GM21786 (cell line): Measurements from ENCODE around the gene PROX1.

Source experiments
- ATAC-seq: cut with Tn5 transposase; IDR thresholded peaks from one replicate; pipeline ENCODE4 v1.9.1; 2021; ENCODE audit not compliant: unreplicated experiment

Gene PROX1

DNA sequence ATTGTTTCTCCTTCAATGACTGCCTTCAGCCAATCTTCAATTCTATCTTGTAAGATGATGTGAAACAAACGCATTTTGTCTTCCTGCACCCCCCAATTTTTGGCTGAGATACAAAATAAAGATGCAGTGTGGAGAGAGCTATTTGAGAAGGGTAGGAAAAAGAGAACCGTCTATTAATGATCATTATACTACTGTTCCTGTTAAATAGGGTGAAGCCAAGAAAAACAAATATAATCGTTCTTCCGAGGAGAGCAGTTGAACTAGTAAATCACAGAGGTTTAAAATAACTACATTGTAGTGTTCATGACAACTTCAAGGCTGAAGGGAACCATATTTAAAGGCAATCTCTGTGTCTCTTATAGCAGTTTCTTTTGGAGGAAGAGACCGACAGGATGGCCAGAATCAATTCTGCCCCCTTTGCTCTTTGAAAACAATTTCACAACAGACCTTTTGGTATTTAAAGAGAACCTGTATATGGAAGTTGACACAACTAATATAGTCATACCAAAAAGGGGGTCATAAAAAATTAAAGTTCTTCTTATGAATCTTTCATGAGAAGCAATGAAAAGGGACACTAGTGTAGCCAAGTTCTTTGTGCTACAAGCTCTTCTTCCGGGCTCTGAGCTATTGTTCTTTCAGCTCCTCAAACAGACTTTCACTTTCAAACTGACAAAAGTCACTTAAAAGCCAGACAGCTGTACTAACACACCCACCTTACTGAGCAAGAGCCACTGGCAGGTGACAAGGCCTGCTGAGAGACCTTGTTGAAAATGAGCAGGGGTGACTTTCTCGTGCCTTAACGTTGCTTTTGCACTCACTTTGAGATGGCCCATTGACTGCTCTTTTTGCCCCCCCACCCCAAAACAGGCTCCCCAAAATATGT is 30.9 kb downstream of the PROX1 start:
- peak; percentile 69 for ATAC-seq

DNA sequence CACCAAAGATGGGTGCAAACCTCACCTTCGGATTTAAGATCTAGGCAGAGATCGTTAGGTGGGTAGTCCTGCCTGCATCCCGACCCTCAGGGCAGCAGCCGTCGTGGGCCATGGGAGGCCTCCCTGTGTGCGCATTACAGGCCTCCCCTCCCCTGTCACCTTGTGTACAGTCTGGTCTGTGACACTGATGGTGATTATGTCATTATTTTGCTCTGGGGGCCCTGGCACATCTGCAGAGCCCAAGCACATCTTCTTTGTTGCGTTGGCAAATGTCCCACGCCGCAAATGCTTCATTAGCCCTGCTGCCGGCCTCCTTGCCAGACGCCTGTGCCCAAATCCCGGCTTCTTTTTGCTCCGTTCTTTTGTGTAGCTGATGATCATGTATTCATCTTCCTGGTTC is 31.7 kb downstream of the PROX1 start:
- ATAC-seq = no peak

DNA sequence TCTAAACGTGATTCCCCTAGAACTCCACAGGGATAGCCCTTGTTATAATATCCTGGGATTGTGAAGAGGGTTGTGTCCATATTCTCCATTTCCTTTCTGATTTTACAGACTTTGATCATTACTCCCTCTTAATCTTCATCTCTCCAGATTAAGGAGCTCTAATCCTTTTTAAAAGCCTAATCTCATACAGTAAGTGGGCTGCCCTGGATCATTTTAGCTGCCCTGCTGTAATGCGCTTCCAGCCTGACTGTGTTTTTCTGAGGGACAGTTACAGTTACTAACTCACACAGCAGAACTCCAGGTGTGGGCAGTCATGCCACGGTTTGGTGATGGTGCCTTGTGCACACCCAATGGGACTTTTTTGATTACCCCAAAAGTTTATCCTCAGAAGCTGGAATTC is 33.5 kb downstream of the PROX1 start:
- ATAC-seq = no peak

DNA sequence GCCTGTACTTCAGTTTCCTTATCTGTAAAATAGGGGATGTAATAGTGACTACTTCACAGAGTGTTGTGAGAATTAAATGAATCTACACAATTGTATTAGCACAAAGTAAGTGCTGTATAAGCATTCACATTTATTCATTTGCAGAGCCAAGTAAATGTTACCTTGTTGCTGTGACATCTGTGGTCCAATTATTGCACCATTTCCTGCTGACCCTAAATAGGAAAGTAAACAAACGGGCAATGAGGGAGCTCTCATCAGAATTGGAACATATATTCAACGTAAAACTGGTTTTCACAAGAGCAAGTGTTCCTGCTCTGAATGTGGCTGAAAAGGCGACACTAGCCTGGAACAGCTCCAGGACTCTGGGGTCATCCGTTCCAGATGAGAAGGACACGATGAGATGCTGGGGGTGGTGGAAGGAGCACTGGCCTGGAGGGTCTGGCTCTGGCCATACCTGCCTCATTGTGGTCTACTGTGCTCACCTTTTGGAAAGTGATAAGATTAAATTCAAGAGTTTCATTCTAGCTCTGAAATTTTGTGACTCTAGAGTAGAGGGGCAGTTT is 34.5 kb downstream of the PROX1 start:
- no peak for ATAC-seq

DNA sequence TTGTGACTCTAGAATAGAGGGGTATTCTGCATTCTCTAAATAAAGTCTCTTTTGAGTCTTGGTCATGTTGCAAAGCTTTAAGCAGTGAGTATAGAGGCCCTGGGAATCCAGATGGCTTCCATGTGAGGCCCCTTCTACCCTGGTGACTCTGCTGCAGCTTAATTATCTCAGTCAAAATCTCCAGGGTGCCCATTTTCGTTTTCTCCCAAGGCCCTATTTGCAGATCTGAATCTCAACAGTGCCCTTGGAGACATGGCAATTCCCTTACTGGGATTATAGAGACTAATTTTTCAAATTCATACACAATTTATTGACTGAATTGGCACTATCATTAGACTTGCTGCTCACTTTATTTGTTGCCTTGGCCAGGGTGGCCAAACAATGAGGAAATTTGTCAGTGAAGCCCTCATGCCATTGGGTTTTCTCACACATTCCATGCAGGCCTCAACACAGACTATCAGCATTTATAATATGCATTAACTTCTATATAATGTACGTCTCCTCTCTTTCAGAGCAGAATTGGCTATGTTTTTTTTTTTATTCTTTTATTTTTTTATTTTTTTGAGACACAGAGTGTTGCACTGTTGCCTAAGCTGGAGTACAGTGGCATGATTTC is 35.1 kb downstream of the PROX1 start:
- ATAC-seq = no peak

DNA sequence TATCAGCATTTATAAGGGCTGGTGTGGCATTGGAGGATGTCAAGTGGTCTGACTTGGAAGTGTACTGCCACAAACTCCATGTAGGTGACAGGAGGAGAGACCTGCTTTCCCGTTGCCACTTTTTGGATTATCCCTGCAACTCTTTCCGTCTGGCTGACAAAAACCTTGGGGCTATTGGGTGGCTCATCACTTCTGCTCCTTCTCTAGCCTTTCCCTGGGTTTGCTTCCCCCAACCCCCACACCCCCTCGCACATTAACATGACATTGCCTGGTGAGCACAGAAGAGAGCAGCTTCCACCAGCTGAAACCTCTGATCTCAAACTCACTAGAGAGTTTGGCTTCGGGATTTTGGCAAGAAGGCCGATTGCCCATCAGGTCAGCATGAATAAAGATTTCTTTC is 39.2 kb downstream of the PROX1 start:
- no peak for ATAC-seq

DNA sequence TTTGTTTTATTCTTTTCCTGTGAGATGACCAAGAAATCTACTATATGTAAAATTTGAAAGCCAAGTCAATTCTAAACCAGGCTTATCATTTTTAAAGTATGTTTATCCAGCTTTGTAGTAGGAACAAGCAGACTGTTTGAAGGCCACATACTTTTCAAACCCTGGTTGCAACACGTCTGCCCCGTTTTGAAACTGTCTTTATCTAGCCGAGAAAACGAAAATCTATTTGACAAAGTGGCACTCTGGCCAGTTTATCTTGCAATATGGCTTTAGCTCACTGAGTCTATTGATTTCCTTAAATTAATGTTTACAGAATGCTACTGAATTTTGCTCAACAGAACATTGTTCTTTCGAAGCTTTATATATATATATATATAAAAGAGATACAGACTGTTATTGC is 39.7 kb downstream of the PROX1 start:
- ATAC-seq = no peak

DNA sequence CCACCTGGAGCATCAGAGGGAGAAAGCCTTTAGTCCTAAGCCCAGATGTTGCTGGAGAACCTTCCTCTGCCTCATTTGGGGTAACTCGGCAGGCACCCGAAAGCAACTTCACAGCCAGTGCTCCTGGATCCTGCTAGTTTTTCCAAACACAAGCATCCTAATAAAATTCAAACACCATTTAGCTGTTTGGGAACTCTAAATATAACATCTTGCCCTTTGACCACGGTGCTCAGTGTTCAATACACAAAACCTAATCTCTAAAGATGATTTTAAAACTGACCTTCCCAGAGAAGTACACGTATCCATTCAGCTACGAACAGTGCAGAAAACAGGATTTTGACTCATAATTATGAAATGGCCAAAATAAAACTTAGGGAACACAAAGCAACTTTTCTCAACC is 40.3 kb downstream of the PROX1 start:
- ATAC-seq = no peak

DNA sequence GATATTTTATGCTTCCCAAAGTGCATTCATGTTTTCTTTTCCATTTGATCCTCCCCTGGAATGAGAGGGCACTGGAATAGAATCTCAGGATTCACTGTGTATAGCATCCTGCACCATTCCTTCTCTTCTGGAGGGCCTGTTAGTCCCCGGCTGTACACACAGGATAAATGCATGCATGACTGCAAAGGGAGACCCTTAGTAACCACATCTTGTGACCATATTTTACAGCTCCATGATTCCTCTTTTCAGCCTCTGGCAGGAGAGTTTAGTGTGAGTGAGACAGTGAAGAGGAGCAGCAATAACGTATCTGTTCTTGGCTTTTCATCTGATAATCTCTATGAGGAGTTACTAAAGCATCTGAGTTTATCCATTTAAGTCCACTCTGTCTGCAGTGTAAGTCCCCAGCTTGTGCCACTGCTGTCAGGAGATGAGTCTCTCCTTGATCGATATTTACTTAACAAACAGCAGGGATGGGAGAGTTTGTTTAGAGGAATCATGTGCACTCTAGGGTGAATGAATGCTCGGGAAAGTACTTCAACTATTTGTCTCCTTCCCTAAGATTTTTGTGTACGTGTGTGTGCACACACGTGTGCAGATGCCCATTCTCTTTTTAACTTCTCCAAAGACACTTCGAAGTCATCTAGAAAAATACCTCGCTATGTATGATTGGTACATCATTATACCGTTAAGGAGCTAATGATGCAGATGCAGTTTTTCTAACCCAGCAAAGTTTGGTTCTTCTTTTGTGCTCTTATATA is 41.1 kb downstream of the PROX1 start:
- ATAC-seq = no peak

DNA sequence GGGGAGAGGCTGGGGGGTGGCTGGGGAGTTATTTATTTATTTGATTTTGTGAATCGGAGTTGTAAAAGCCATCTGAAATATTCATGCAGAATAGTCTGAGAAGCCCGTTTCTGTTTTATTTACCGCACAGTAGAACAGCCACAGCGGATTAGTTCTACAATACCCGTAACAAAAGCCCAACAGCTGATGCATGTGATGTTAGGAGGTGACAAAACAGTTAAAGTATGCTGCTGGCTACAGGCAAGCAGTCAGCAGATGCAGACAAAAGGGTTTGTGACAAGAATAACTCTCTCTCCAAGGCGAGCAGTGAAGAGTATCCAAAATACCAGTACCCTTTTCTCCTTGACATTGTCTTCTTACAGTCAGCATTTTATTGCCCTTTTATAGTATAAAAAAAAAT is 42.0 kb downstream of the PROX1 start:
- no peak for ATAC-seq

DNA sequence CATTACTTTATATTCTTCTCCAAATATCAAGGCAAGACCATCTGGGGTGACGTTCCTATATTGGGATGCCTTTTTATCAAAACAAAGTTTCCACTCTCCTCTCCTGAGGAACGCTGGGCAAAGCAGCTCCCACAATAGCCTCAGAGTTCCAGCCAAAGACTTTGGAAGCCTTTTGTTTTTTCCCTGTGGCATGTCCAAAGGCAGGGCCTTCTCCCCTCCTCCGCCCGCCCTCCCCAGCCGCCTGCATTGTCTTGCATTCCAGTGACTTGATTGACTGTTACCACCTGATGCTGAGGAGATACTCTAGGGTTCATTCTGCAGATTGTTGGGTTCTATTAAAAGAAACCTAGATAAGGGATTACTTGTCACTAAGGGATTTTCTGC is 43.5 kb downstream of the PROX1 start:
- ATAC-seq = no peak

DNA sequence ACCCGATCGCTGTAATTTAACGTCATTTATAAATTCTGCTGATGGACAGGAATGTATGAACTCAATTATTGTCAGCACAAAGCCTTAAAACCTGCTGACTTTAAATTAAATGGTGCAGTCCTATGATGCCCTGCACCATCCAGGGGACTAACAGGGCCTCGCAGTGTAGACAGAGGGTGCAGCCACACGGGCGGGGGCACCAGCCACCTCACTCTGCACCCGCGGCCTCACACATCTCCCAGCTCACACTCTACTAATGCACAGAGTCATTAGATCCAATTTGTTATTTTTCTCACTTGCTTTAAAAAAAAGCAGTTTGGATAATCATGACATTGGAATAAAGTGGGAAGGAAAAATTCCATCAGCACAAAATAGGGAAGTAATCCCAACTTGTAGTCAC is 49.7 kb downstream of the PROX1 start:
- no peak for ATAC-seq

DNA sequence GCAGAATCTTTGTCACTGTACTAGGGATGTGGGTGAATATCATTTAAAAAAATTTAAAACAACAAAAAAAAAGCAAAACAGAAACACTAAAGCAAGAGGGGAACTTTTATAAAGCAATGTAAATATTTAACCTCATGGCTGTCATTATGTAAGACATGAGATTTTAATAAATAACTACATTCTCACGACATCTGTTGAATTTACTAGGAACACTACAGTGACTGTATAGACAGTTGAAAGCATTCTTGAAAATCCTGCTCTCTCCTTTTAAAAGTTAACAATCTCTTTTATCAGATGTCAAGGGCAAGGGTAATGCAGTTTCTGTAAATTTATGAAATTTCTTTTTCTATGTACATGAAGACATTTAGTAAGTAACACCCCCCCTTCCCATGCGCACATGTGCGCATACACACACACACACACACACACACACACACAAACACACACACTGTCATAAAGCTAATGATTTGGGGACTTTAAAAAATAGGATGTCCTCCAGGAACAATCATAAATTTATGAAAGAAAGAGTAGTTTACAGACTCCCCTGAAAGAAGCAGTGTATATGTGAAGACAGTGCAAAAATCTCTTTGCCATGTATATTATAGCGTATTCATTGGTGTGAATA is 51.7 kb downstream of the PROX1 start:
- ATAC-seq = no peak

DNA sequence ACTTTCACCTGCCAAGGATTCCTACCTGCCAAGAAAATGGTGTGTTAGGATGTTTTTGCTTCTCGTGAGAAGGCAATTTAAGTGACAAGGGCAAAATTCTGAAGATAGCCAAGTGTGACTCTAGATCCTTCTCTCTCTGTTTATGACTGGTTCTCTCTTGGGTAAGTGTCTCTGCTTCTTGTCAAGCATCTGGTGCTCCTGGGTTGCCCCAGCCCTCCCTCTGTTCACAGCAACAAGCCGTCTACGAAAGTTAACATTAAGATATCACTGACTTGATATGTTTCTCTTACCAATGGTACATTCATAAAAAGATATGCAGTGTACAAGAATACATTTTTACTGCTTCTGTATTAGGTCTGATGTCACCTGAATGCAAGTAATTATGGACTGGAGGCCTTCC is 55.4 kb downstream of the PROX1 start:
- ATAC-seq = no peak

DNA sequence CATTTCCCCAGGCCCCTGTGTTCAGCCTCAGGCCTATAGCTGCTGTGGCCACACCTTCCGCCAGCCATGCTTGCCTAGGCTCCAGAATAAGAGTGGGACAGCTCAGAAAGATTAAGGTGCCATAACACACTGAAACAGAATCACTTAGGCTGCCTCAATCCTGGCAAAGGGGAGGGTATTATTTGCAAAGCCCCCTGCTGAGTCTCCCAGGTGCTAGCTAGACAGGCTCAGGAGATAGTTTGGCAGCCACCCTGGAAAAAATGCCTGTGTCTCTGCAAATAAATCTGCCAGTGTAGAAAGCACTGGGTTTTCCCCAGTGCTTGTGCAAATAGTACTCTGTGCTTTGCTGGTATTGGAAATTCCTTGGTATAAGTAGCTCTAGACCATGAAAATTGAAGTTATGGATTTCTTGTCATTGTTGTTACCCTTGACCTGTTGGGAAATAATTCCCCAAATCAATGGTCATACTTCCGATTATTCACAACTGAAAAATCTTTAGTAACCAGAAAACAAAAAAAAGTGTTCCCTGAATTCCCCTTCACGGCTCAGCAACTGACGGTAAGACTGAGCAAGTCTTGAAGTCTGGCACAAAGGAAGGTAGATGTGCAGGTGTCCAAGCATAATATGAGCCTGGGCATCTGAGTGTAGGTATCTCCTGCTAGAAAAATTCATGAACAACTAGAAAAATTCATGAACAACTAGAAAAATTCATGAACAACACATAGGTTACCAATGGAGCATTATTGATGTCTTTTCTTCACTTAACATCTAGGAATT is 56.9 kb downstream of the PROX1 start:
- no peak for ATAC-seq

DNA sequence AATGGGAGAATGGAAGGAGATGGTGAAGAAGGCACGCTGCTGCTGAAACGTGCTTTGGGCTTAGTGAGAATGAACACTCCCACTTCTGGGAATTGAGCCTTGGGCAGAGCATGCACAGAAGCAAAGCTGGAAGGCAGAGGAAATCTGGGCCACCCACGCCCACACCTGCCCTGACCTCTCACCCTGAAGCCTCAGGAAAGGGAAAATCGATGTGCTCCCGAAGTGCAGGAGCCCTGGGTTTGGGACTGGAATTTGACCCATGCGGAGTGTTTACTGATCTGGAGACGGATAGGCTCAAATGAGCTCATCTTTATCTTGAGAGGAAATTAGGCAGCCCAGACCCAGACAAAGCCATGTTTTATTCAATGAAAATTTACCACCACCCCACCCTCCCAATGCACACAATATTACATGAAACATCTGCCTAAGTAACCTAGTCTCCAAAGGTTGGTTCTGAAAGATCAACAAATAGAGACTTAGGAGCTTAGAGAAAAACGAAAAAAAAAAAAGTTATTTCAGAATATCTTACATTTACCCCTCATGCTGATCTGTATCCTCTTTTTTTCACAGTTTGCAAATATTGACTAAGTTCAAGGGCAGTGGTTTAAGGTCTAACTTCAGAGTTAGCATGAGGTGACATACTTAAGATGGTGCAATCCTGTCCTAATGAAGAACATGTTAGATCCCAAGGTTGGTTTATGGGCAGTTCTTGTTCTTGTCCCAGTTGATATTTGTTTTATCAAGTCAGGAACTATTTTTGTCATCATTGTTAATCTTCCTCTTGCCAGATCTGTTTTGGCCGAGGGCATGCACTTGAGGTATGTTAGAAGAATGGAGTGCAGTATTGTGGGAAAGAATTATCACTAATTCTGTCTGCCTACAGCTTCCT is 63.0 kb downstream of the PROX1 start:
- ATAC-seq = no peak

DNA sequence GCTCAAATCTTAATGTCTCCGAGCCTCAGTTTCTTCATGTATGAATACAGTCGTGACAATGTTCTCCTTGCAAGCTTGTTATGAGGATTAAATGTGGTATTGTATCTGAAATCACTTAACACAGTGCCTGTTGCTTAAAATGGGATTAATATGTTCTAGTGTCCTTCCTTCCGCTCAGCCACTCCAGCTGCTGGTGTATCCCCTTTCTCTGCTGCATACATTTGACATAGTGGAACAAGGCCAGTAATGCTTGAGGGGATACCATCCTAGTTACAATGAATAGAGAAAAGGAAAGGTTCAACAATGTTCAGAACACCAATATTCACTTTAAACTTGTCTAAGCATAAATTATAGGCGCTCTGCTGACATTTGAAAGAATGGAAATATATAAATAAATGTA is 64.0 kb downstream of the PROX1 start:
- no peak for ATAC-seq

DNA sequence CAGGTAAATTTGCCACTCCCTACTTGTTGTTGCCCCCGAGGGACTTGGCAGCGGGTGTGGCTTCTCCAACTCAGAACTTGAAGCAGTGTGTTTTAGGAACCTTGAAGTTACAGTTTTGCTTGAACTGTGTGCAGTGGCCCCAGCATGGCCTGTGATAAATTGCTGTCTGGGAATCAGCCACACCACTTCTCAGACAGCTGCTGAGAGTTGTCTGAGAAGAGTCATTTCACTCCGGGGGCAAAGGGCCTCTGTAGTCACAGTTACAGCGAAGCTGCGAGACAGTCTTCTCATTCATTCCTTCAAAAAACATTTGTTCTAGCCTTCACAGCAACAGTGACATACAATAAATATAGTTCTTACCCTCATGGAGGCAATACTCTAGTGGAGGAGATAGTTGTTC is 70.3 kb downstream of the PROX1 start:
- no peak for ATAC-seq

DNA sequence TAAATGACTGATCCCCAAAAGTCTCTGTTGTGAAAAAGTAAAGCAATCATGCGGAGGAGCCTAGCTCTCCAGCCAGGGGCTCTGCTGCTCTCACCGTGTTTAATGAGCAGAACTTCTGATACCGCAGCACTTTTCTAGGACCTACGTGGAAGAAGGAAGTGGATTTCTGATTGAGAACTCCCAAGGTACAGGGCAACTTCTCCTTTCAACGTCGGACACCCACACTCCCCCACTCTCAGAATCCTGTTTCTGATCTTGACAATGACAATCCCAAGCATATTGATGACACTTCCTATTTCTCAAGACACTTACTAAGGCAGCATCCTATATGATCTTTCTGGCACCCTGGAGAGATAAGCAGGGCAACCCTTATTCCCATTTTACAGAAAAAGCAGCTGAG is 78.4 kb downstream of the PROX1 start:
- ATAC-seq = no peak

DNA sequence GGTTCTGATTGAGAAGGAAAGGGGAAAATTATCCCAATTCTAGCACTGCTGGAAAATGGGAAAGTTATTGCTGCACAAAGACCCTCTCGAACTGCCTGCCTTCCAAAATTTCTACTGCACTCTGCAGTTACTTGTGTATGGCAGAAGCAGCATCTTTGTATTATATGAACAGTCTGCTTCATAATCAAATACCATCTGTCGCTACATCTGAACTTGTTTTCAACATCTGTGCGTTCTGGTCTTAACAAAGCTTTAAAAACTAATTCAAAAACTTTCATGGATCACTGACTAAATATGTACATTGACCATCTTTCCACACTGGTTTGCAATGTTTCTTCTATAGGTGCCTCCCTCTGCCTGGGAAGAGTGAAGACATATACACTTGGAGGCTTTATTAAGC is 79.2 kb downstream of the PROX1 start:
- ATAC-seq = no peak
